GM11168 (cell line): ENCODE data around the gene CFDP1.

Source experiments
- in situ Hi-C: fragments of 300-500 bp; cut with MboI; formaldehyde crosslinking; loops from one replicate; pipeline ENCODE4 v1.12.0; 2022; ENCODE audit warnings: low sequenced_read_pairs; ENCODE audit not compliant: unreplicated experiment

CFDP1 gene

DNA sequence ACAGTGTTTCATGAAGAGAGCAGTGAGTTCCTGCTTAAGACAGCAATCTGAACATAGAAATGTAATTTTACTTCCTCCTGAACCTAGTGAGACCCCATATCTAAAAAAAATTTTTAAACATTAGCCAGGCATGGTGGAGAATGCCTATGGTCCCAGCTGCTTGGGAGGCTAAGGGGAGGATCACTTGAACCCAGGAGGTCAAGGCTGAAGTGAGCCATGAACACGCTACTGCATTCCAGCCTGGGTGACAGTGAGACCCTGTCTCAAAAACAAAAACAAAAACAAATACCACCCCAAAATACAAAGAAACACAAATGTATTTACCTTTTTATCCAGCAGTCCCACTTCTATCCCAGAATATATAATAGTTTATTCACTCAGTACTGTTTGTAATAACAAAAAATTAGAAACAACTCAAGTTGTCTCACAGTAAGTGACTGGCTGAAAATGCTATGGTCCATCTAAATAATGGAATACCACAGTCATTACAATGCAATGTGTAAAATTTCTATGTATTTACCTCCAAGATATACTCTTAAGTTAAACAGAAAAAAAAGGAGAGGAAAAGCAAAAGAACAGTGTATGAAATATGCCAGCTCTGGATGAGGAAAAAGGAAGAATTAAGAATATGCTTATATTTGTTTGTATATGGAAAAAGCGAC is 16.3 kb downstream of the CFDP1 start:
- in situ Hi-C loops: no loop called here

DNA sequence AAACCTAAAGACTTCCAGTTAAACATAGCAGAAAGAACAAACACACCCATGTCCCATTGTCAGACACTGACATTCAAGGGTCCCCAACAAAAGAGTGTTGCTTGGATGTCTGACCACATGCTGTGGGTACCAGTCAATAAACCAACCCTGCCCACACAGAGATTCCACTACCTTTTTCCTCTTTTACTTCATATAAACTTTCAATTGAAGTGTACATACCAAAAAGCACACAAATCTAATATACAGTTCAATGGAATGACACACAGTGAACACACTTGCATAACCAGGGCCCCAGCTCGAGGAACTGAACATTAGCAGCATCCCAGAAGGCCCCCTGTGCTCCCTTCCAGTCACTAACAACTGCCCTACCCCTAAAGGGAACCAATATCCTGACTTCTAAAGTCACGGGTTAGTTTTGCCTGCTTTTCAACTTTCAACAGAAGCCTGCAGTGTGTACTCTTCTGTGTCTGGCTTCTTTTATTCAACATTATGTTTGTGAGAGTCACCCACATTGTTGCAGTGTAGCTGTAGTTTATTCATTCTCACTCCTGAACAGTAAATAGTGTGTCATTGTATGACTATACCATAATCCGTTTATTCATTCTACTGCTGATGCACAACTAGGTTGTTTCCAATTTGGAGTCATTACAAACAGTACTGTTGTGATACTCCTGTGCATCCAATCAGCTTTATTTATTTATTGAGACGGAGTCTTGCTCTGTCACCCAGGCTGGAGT is 18.0 kb downstream of the CFDP1 start:
- in situ Hi-C loops: no loop called here

DNA sequence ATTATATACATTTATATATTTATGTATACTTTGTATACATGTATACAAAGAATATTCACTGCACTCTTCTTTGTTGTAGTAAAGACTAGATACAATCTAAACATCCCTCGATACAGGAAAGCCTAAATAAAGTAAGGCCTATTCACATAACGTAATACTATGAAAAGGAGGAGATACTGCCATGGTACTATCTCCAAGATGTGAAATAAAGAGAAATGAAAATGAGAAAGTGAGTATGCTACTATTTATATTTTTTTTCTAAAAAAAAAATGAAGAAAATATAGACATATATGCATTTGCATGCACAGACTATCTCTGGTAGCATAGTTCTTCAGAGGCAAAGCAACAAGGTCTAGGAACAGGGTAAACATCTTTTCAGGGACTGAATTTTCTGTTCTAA is 19.4 kb downstream of the CFDP1 start:
- in situ Hi-C loops: no loop called here

DNA sequence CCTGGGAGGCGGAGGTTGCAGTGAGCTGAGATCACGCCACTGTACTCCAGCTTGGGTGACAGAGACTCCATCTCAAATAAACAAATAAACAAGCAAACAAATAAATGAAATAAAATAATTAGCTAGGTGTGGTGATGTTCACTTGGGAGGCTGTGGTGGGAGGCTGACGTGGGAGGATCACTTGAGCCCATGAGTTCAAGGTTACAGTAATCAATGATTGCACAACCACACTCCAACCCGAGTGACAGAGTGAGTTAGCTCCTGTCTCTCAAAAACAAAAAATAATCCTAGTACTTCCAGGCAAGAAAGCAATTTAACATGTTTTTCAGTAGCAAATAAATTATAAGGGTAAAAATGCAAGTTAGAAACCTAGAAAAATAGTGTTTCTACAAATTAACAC is 26.4 kb downstream of the CFDP1 start:
- in situ Hi-C loops: no loop called here

DNA sequence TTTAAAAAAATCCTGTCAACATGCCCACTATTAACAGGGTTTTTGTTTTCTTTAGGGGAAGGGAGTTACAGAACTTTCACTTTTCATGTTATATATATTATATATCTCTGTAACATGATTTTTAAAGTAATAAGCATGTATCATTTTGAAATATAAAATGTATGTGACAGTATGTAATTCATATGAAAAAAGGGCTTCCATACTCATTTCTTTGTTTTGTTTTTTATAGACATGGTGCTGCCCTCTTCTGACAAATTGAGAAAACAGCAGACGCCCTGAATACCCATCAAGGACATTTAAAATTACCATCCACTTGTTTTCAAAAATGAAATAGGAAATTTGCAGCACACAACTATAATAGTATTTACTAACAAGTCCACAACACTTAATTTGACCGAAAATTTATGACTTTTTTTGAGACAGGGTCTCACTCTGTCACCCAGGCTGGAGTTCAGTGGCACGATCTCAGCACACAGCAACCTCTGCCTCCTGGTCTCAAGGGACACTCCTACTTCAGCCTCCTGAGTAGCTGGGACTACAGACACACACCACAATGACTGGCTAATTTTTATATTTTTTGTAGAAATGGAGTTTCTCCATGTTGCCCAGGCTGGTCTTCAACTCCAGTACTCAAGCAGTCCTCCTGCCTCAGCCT is 30.4 kb downstream of the CFDP1 start:
- in situ Hi-C loops: no loop called here

DNA sequence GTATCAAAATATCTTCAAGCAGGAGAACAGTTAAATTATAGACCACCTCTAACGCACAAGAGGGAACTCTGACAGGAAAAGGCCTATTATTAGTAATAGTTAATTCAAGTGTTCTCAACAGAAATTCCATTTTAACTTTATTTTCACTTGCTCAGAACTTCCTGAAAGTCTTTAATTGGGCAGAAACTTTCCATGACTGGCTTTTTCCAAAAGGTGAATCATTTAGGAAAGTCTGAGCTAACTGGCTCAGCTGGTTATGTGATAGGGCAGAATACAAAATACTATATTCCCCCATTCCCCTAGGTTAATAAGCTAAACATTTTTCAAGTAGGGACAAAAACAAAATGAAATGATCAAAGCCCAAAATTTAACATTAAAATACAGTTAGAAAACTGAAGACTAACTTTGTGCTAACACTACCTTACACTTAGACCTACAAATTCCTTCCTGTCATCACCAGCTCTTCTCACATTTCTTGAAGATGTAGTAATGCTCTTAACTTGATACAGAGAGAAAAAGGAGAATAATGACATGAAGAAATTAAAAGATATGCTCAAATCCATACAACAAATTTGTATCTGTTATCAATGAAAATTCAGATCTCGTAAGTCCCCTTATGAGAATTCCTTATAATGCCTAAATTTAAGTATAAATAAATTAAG is 31.0 kb downstream of the CFDP1 start:
- in situ Hi-C loops: no loop called here

DNA sequence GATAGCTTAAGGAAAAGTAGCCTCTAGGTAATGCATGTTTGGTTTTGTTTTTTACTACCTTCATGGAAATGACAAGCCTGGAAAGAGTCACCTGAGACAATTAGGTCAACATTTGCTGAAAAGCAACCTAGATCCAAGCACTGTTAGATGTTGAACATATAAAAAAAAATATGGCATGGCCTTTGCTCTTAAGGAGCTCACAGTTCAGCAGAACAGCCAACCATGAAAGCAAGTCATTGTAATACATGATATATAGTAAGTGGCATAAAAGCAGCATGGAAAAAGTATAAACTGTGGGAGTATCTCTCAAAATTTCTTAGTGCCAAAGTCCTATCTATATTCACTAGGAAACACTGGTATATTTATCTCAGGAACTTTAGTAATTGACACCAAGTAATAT is 31.6 kb downstream of the CFDP1 start:
- in situ Hi-C loops: no loop called here

DNA sequence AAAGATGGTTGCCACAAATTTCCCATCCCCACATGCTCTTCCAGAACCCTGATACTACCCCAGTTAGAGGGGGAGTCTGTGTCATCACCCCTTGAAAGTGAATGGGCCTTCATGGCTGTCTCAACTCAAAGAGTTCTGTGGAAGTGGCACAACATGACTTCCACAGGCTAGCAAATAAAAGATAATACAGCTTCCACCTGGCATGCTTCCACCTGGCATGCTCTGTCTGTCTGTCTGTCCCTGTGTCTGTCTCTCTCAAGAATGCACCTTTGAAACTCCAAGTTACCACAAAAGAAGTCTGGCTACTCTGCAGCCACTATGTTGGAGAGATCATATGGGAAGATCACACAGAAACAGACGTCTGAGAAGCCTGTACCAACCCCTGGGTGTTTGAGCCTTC is 35.0 kb downstream of the CFDP1 start:
- in situ Hi-C loops: no loop called here

DNA sequence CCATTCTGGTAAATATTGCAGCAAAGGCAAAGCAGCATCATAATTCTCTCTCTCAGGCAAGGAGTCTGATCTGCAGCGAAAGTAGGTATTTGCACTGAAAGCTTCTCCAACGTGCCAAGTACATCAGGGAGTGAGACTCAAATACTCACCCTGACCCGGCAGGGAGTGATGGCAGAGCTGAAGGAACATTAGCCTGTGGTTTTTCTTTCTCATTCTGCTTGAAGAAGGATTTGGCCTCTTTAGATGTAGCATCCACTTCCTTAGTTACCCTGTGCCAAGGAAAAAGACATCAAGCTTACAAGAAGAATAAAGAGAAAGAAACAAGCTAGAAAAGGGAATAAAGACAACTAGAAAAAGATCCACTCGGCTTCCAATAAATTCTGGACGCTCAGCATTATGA is 38.4 kb downstream of the CFDP1 start:
- in situ Hi-C loops: no loop called here

DNA sequence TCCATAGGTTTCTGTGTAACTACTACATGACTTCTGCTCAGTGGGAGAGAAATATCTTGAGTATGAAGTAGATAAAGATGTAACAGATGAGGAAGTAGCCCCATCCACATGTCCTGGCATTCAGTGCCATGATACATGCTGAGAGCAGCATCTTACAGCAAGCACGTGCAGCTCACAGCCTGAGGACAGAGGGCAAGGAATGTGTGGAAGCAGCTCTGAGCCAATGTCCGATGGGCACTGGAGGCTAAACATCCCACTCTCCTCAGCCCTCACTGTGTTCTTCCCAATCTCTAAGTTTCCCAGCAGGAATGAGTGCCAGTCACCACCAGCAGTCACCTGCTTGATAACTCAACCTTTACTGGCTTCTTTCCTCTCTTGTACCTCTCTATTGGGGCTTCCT is 40.4 kb downstream of the CFDP1 start:
- in situ Hi-C loops: no loop called here

DNA sequence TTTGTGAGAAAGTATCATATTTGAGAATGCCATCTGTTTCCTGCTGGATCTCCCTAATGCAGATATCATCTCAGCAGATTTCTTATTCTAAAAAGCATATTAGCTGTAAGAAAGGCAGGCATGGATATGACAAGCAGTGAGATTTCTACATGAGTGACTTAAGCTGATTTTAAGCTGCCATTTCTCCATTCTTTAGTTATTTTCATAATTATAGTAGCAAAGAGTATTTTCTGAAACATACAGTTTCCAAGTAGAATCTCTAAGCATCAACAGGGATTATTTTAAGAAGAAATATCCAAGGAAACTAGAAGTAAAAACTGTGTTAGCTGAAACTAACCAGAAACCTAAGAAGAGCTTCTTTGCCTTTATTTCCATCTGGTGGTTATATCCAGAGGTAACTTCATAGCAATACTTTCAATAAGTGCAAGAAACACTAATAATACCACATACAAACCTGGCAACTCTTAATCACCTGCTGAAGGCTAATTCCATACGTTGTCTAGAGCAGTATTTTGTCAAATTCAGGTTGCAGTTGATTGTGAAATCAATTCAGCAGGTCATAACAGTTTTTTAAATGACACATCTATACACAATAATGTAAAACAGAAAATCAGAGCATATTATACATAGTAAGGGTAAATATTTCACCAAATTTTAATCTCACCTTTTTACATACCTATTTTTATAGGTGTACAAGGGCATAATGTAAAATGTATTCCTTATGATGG is 42.2 kb downstream of the CFDP1 start:
- in situ Hi-C loops: no loop called here

DNA sequence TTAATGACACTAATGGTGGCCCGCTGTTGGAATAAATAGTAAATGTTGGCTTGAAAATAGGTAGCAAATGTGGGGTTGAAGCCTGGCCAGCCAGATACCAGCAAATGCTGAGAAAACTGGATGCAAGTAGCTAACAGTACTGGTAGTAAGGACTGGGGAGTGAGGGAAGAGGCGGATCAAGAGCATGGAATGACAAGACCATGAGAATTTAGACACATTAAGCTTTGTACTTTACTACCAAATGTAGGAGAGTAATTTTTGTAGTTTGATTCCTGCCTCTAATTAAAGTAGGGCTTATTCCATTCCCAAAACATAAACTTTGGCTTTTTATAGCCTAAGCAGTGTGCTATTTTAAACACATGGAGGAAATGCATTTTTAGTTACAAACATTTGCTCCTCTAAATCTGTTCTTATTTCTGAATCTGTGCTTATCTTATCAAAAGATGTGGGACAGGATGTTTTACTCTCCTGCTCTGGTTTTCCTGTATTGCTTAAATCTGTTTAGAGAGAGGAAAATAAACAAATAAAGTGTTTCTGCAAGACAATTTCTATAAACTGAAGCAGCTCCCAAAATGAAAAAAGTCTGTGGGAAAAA is 44.1 kb downstream of the CFDP1 start:
- in situ Hi-C loops: loop anchor here (5.0 kb wide), 1 partner anchor 187 kb away; no protein-coding TSS in a partner anchor

DNA sequence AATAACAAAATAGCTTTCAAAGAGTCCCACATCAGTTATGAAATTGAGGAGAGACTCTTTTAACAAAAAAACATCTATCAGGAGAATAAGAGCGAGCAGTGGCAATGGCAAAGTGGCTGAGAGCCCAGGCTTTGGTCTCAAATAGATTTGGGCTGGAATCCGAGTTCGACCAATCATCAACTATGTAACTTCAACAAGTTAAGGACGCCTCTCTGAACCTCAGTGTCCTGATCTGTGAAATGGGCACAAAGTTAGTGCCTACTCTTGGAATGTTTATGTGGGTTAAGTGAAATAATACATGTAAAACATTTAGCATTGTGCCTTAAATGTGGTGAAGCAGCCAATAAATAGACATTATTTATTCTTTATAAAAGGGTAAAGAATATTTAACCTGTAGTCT is 45.4 kb downstream of the CFDP1 start:
- in situ Hi-C loops: loop anchor here (5.0 kb wide), 1 partner anchor 186 kb away; no protein-coding TSS in a partner anchor

DNA sequence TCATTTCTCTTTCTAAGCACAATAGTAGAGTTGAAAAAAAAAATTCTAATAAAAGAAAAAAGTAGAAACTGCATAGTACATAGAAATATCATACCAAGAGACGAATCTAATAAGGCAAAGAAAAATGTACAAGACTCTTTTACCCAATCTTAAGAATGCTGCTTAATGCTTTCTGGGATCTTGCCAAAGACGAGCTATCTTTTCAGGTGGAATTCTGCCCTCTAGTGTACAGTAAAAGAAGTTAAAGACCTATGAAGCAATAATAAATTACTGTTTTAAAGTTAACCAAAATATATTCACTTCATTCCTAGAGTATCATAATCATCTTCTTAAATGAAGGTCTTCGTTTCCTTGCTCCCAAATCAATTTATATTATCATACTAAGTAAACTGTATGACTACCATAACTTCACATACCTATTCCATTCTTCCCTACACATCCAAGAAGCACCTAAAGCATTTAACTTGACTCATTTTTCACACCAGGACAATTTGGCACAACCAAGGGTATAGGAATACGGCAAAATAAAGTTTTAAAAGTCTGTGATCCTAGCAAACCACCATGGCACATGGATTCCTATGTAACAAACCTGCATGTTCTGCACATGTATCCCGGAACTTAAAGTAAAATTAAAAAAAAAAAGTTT is 47.7 kb downstream of the CFDP1 start:
- in situ Hi-C loops: loop anchor here (5.0 kb wide), 1 partner anchor 183 kb away; no protein-coding TSS in a partner anchor

DNA sequence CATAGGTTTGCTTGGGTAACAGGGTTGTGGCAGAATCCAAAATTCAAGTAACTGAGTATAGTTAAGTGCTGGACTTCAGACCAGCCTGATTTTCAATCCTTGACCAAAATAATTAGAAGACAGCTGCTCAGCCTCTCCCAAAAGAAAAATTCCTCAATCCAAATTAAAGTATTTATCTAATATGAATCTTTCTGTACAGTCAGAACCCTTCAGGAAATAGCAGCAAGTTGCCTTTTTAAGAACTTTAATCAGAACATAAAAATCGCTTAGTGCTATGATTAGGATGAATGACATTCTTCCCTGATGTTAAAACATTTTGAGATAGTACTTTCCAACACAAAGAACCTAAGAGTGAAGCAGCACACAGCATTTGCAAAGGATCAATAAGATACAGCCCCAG is 50.2 kb downstream of the CFDP1 start:
- in situ Hi-C loops: no loop called here

DNA sequence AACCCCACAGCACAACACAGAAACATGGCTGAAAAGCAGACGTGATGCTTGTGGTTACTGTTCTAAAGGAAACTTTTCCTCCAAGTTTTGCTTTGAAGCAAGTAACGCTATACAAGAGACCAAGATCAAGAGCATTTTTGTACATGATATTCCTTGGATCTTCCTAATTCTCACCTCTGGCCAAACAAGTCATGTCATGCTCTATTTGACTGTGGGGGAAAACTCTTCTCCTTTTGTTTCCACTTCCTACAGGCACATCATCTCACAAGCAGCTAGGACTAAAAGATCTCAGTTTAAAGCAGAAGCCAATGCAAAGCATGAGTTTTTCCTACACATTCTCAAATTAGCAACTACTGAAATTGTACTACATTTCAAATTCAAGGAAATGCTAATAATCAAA is 50.7 kb downstream of the CFDP1 start:
- in situ Hi-C loops: no loop called here

DNA sequence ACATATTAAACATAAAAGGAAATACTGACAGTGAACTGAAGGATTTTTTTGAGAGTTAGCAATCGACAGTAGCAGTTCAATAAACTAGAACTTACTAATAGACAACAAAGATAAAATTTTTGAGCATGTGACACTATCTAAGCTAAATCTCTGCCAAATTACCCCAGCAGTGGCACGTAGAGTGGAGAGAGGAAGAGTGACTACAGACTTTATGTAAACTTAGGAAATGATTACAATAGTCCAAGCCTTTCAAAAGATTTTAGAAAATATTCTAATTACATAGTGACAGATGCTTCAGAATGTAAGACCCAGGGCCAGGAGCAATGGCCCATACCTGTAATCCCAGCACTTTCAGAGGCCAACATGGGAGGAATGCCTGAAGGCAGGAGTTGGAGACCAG is 52.4 kb downstream of the CFDP1 start:
- in situ Hi-C loops: no loop called here

DNA sequence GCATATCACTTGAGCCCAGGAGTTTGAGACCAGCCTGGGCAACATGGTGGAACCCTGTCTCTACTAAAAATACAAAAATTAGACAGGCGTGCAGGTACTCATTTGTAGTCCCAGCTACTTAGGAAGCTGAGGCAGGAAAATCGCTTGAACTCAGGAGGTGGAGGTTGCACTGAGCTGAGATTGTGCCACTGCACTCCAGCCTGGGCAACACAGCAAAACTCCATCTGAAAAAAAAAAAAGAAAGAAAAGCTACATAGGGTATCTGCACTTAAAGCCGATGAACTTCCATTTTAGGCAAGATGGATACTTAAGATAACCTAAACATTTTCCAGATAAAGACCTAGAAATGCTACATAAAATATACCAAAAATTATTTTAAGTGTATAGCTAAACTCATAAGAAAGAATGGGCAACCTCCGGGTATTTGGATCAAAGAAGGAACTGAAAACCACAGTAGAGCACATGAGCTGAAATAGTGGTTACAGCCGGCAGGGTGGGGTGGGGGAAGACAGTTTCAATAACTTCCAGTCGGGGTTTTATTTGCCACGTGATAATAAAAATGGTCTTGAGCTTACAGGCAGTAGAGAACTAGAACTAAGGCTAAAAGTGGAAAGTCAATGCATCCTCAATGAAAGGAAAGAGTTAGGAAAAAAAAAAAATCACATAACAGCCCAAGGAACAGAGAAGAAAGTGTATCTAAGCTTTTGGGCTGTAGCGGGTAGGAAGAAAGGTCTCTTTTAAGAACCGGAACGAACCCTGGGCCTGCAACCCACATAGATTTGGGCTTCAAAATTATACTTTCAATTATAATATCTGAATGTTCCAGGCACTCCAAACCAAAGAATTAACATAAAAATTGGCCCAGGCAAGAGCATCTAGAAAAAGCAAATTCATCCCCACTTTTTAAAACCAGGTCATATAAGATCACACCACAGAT is 53.1 kb downstream of the CFDP1 start:
- in situ Hi-C loops: no loop called here
